HepG2 (cell line): Measurements from ENCODE around the gene ST6GALNAC4. TPM values are rescaled to one million over a fixed set of nuclear protein-coding genes. Genes with fewer than 3 reads are reported as not detected.

Source experiments
- AHR ChIP-seq: IDR thresholded peaks from 2 replicates; pipeline ENCODE4 v1.6.1; 2018; ENCODE audit warnings: missing genetic modification reagents, missing compliant biosample characterization
- CBX5 ChIP-seq: sonication (generic); formaldehyde crosslinking; IDR thresholded peaks from 2 replicates; pipeline ENCODE4 v1.4.0; 2020; ENCODE audit warnings: missing genetic modification reagents, borderline replicate concordance
- ETS1 ChIP-seq: sonication (generic); formaldehyde crosslinking; IDR thresholded peaks from 2 replicates; pipeline ENCODE4 v1.4.0; 2020; ENCODE audit warnings: missing genetic modification reagents
- FOXM1 ChIP-seq: sonication (generic); formaldehyde crosslinking; IDR thresholded peaks from 2 replicates; pipeline ENCODE4 v1.5.0; 2020; ENCODE audit warnings: missing genetic modification reagents
- NFE2L1 ChIP-seq: sonication (generic); formaldehyde crosslinking; IDR thresholded peaks from 2 replicates; pipeline ENCODE4 v1.4.0; 2020; ENCODE audit warnings: missing genetic modification reagents, mild to moderate bottlenecking, borderline replicate concordance
- NFKB2 ChIP-seq: sonication (generic); formaldehyde crosslinking; IDR thresholded peaks from 2 replicates; pipeline ENCODE4 v1.4.0; 2020; ENCODE audit warnings: missing genetic modification reagents, borderline replicate concordance
- PITX1 ChIP-seq: sonication (generic); formaldehyde crosslinking; IDR thresholded peaks from 2 replicates; pipeline ENCODE4 v1.5.1; 2020; ENCODE audit warnings: mild to moderate bottlenecking, missing genetic modification reagents
- SNAPC4 ChIP-seq: sonication (generic); formaldehyde crosslinking; IDR thresholded peaks from 2 replicates; pipeline ENCODE4 v1.4.0; 2020; ENCODE audit warnings: mild to moderate bottlenecking, missing genetic modification reagents
- STAT5B ChIP-seq: sonication (generic); formaldehyde crosslinking; IDR thresholded peaks from 2 replicates; pipeline ENCODE4 v1.4.0; 2020; ENCODE audit warnings: missing genetic modification reagents
- TP53 ChIP-seq: sonication (generic); formaldehyde crosslinking; conservative IDR thresholded peaks from 2 replicates; pipeline ENCODE4 v1.4.0; 2020; ENCODE audit warnings: missing genetic modification reagents
- ZNF207 ChIP-seq: fragments of 450-650 bp; IDR thresholded peaks from 2 replicates; pipeline ENCODE4 v1.6.1; 2016; ENCODE audit warnings: antibody characterized with exemption, borderline replicate concordance
- ZNF841 ChIP-seq: sonication (generic); formaldehyde crosslinking; IDR thresholded peaks from 2 replicates; pipeline ENCODE4 v1.8.1; 2023; ENCODE audit warnings: missing genetic modification reagents, borderline replicate concordance
- ZNF883 ChIP-seq: sonication (generic); formaldehyde crosslinking; IDR thresholded peaks from 2 replicates; pipeline ENCODE4 v1.5.1; 2020; ENCODE audit warnings: mild to moderate bottlenecking, missing genetic modification reagents; ENCODE audit errors: not compliant biosample characterization
- polyA plus RNA-seq, 8 experiments: library from polyadenylated mRNA; depleted of rRNA in 3 of 8; stranded (reverse) in 7 of 8; unstranded in 1 of 8; fragments of >200 nt; fragmentation: Illumina TruSeq in 4 of 8; extraction: Trizol in 4 of 8; gene quantifications; 2 replicates each; pipeline versions ENCODE4 v1.2.1 to v1.2.3, GENCODE V29; 2011 to 2016; ENCODE audit warnings: low read depth in 4 of 8, missing spikeins in 1 of 8, mixed read lengths in 1 of 8; ENCODE audit not compliant: insufficient read depth in 1 of 8
- total RNA-seq, 5 experiments: library from RNA; depleted of rRNA; stranded (reverse); fragments of >200 nt; fragmentation: Illumina TruSeq; extraction: Trizol; gene quantifications; 2 replicates each; pipeline ENCODE4 v1.2.3, GENCODE V29; 2016; ENCODE audit warnings: low read depth in 1 of 5
- TF ChIP-seq, protein P1 (sequence below), 2 experiments: sonication (generic) in 1 of 2; formaldehyde crosslinking in 1 of 2; IDR thresholded peaks; 2 replicates each; pipeline versions ENCODE4 v1.6.1 to v1.9.0; 2014 to 2022; ENCODE audit warnings: antibody characterized with exemption in 1 of 2, borderline replicate concordance in 1 of 2, inconsistent platforms in 1 of 2, low read depth in 1 of 2, missing genetic modification reagents in 1 of 2
- TF ChIP-seq, protein P2 (sequence below): sonication (generic); formaldehyde crosslinking; IDR thresholded peaks from 2 replicates; pipeline ENCODE4 v1.8.1; 2023; ENCODE audit warnings: mild to moderate bottlenecking, missing genetic modification reagents
- TF ChIP-seq, protein P3 (sequence below): IDR thresholded peaks from 2 replicates; pipeline ENCODE4 v1.6.1; 2016; ENCODE audit warnings: low read depth, borderline replicate concordance

The ST6GALNAC4 gene
- total and polyA plus RNA-seq, 2 of the 13 experiments (the other 11 are each of a cell fraction or from before 2014, with no cell fraction given), result 18.8 to 27.7 TPM

GRCh38 chr9:127943731-127944144, 26.9 kb upstream of the ST6GALNAC4 start (continued):
- TF ChIP-seq, protein P1, sequence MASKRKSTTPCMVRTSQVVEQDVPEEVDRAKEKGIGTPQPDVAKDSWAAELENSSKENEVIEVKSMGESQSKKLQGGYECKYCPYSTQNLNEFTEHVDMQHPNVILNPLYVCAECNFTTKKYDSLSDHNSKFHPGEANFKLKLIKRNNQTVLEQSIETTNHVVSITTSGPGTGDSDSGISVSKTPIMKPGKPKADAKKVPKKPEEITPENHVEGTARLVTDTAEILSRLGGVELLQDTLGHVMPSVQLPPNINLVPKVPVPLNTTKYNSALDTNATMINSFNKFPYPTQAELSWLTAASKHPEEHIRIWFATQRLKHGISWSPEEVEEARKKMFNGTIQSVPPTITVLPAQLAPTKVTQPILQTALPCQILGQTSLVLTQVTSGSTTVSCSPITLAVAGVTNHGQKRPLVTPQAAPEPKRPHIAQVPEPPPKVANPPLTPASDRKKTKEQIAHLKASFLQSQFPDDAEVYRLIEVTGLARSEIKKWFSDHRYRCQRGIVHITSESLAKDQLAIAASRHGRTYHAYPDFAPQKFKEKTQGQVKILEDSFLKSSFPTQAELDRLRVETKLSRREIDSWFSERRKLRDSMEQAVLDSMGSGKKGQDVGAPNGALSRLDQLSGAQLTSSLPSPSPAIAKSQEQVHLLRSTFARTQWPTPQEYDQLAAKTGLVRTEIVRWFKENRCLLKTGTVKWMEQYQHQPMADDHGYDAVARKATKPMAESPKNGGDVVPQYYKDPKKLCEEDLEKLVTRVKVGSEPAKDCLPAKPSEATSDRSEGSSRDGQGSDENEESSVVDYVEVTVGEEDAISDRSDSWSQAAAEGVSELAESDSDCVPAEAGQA (IDR thresholded peaks at IDR 0.05; ENCODE audit: low read depth), result no peak
- TF ChIP-seq, protein P1 (CRISPR knock-in tag; IDR thresholded peaks at IDR 0.05; ENCODE audit: borderline replicate concordance), result no peak
- TF ChIP-seq, protein P2, sequence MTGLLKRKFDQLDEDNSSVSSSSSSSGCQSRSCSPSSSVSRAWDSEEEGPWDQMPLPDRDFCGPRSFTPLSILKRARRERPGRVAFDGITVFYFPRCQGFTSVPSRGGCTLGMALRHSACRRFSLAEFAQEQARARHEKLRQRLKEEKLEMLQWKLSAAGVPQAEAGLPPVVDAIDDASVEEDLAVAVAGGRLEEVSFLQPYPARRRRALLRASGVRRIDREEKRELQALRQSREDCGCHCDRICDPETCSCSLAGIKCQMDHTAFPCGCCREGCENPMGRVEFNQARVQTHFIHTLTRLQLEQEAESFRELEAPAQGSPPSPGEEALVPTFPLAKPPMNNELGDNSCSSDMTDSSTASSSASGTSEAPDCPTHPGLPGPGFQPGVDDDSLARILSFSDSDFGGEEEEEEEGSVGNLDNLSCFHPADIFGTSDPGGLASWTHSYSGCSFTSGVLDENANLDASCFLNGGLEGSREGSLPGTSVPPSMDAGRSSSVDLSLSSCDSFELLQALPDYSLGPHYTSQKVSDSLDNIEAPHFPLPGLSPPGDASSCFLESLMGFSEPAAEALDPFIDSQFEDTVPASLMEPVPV (CRISPR knock-in tag), result no peak
- TF ChIP-seq CBX5 (CRISPR knock-in tag) (0 out of 2 replicates have a peak, but pooled peaks have one; percentile 19), ZNF883 (CRISPR knock-in tag) (no peak), NFE2L1 (CRISPR knock-in tag) (no peak), PITX1 (no peak), FOXM1 (CRISPR knock-in tag) (no peak), ETS1 (CRISPR knock-in tag) (no peak), SNAPC4 (CRISPR knock-in tag) (no peak), TP53 (CRISPR knock-in tag) (no peak), STAT5B (CRISPR knock-in tag) (no peak), AHR (CRISPR knock-in tag) (no peak), ZNF207 (no peak), ZNF841 (no peak), NFKB2 (CRISPR knock-in tag) (no peak)
- TF ChIP-seq, protein P3, sequence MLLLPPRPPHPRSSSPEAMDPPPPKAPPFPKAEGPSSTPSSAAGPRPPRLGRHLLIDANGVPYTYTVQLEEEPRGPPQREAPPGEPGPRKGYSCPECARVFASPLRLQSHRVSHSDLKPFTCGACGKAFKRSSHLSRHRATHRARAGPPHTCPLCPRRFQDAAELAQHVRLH (CRISPR knock-in tag), result no peak
